ENCODE data around the gene TMEM223. TPM values are rescaled to one million over a fixed set of nuclear protein-coding genes. Genes with fewer than 3 reads are reported as not detected.
A peak's percentile ranks its signal among the peaks of the same experiment; 100 is the strongest.

TMEM223 gene
- total and polyA plus RNA-seq, 9 of the 15 experiments (the other 6 are each of a cell fraction or from before 2014, with no cell fraction given): 5.9 to 34.5 (median 19.6) TPM

- peak; percentile 69 to 81 for TF ChIP-seq MNT (conservative IDR thresholded peaks at IDR 0.05)
- TF ChIP-seq ZNF197 (CRISPR knock-in tag; IDR thresholded peaks at IDR 0.05; ENCODE audit: low read depth): no peak
- 0 out of 2 replicates have a peak, but pooled peaks have one; percentile 10 for TF ChIP-seq SREBF1 (IDR thresholded peaks at IDR 0.05; ENCODE audit: borderline replicate concordance, low read depth, low read length)
- TF ChIP-seq HBP1 (CRISPR knock-in tag; IDR thresholded peaks at IDR 0.05): no peak
- TF ChIP-seq NFIX (CRISPR knock-in tag; IDR thresholded peaks at IDR 0.05; ENCODE audit: low read depth): no peak
- TF ChIP-seq PREB (CRISPR knock-in tag; IDR thresholded peaks at IDR 0.05): no peak
- TF ChIP-seq POU5F1 (IDR thresholded peaks at IDR 0.05; ENCODE audit: borderline replicate concordance, low read depth, low read length, partially characterized antibody): no peak
- no peak for TF ChIP-seq FOXJ3 (CRISPR knock-in tag; IDR thresholded peaks at IDR 0.05)
- no peak for TF ChIP-seq PPARD (CRISPR knock-in tag; IDR thresholded peaks at IDR 0.05)
- peak; percentile 91 for TF ChIP-seq ELF1 (tag; IDR thresholded peaks at IDR 0.05)
- 0 out of 4 replicates have a peak, but pooled peaks have one; percentile 3 to 11 for TF ChIP-seq RAD21 (CRISPR knock-in tag; conservative IDR thresholded peaks at IDR 0.05 in 1 of 2, IDR thresholded peaks at IDR 0.05 in 1 of 2)
- peak; percentile 90 for TF ChIP-seq VEZF1 (CRISPR knock-in tag; IDR thresholded peaks at IDR 0.05)
- no peak for TF ChIP-seq ZNF23 (CRISPR knock-in tag; IDR thresholded peaks at IDR 0.05)
- peak in 1 of 2 experiments; percentile 94; a peak in 2 of 4 replicates for TF ChIP-seq HDAC1 (IDR thresholded peaks at IDR 0.05)
- TF ChIP-seq BCOR (IDR thresholded peaks at IDR 0.05): no peak
- TF ChIP-seq NFXL1 (CRISPR knock-in tag; IDR thresholded peaks at IDR 0.05): no peak
- no peak for TF ChIP-seq MCM2 (IDR thresholded peaks at IDR 0.05; ENCODE audit: low read depth)
- TF ChIP-seq SP1 (CRISPR knock-in tag; IDR thresholded peaks at IDR 0.05): peak; percentile 77
- no peak for TF ChIP-seq EZH2 (IDR thresholded peaks at IDR 0.05; ENCODE audit: borderline replicate concordance, low read depth, low read length)
- TF ChIP-seq CXXC5 (CRISPR knock-in tag; IDR thresholded peaks at IDR 0.05): peak; percentile 66
- no peak for TF ChIP-seq HNRNPLL (IDR thresholded peaks at IDR 0.05; ENCODE audit: low read depth, low read length, poor library complexity, severe bottlenecking)
- TF ChIP-seq MEF2A (IDR thresholded peaks at IDR 0.05; ENCODE audit: control insufficient read depth, low read depth, low read length): no peak
- no peak for TF ChIP-seq ZNF217 (CRISPR knock-in tag; IDR thresholded peaks at IDR 0.05)
Observed at GRCh38 chr11:62791501-62792201, at the start of gene TMEM223 (continued).

Measured in K562 (cell line).